Cortex of kidney (tissue), 1 donor: ENCODE measurements around the gene XPNPEP1.

Source experiments
- DNase-seq: peaks from one replicate; lab custom pipeline; 2025; lab: John Stamatoyannopoulos, UW

Gene XPNPEP1

GRCh38 chr10:109863775-109864174 is 59.5 kb downstream of the XPNPEP1 start:
- no peak for DNase-seq

GRCh38 chr10:109862738-109863137 is 60.6 kb downstream of the XPNPEP1 start:
- no peak for DNase-seq

- no peak for DNase-seq
These were observed 61.3 kb downstream of the XPNPEP1 start for GRCh38 chr10:109862041-109862440.

GRCh38 chr10:109861081-109861480 is 62.2 kb downstream of the XPNPEP1 start:
- DNase-seq: no peak

DNA sequence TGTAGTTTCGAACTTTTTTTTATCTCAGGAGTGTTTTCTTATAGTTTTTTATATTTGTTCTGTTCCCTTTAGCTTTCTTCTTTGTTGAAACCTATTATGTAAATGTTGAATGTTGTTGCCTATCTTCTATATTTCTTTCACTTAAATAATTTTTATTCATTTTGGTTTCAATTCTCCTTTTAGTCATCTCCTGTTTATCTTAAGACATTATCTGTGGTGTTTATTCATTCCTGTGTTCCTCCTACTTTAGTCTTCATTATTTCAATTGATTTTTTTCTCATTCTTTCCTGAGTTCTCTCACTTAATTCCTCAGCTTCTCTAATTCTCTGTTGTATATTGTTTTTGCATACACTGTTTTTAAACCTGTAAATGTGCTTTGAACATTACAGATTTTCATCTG is 64.1 kb downstream of the XPNPEP1 start:
- DNase-seq: no peak

DNA sequence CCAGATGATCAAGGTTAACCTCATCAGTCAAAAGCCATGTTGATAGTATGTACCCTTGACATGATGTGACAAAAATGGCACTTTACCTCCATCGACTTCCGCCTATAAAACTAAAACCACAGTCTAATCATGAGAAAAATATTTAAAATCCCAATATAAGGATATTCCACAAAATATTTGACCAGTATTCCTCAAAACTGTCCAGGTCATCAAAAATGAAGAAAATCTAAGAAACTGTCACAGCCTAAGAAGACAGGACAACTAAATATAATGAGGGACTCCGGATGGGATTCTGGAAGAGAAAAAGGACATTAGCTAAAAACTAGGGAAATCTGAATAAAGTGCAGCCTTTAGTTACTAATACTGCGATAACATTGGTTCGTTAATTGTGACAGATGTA is 67.6 kb downstream of the XPNPEP1 start:
- no peak for DNase-seq

DNA sequence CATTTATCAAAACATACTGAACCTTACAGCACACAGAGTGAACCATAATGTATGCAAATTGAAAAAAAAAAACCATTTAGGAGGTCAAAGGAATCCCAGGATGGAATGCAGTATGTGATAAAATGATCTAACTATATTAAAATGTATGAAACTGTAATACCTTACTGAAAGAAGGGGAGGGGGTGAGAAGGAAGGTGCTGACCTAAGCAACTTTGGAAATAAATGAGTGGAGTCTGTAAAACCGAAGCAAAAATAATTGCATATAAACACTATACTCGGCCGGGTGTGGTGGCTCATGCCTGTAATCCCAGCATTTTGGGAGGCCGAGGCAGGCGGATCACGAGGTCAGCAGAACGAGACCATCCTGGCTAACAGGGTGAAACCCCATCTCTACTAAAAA is 69.4 kb downstream of the XPNPEP1 start:
- no peak for DNase-seq

- DNase-seq: no peak
These were observed 70.8 kb downstream of the XPNPEP1 start for GRCh38 chr10:109852475-109853037.

DNA sequence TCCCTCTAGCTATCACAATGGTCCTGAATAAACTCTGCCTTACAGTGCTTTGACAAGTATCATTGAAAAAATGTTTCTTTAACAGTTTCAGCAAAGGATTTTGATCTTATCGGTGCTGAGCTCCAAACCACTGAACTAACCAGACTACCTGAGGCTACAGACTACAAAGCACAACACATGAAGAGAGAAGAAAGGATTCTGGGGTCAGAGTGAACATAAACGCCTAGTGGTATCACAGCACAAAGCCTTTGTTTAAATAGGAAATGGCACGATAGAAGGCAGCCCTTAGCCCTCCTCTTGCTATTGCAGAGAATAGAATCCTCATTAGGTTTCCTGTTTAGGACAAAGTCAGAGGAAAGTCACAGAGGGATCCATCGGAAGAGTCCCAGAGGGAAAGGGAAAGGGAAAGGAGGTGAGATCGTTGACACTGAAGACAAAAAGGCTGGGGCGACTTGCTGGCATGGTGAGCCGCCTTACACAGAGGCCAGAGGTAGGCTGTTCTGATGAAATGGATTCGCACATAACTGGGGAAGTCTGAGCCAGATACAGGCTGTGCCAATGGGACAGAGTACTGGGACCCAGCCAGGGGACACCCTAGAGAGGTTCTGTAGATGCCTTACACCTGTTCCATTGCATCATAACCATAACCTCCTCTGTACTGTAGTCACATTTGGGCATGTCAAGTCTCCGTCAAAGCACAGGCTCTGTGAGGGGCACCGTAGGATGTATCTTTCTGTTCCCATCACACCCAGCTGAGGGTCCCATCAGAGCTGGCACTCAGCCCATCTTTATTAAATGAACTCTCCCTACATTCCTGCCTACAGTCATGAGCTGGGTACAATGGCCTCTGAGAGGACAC is 71.5 kb downstream of the XPNPEP1 start:
- no peak for DNase-seq

DNA sequence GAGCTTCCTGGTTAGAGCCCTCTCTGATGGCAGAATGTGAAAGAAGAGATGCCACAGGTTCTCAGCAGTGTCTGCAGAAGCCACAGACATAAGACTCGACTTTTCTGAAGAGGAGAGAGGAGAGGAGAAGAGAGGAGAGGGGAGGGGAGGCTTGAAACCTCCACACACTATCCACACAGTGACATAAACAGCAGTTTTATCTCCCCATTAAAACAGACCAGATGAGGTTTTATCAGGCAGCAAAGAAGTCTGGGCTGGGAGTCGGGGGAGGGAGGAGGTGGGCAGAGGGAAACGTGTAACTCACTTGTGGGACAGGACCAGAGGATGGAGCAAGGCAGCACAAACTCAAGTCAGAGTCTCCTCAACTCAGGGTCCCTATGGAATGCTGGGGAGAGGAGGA is 76.5 kb downstream of the XPNPEP1 start:
- no peak for DNase-seq

DNA sequence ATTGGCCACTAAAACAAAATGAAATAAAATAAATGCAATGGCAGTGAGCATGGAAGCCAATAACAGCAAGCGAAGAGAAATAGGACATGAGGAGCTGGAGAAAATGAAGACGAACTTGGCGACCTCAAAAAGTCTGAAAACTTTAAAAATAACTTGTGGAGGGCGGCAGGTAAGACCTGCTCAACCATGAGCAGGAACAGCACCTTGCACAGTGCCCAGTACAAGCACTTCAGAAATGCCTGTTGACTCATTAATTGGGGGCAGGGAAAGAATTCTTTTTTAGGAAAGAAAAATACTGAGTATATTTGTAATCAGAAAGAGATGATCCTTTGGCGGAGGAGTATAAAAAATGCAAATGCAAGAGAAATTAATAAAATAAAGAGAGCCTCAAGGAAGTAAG is 78.0 kb downstream of the XPNPEP1 start:
- DNase-seq: no peak

GRCh38 chr10:109838592-109839244 is 84.6 kb downstream of the XPNPEP1 start:
- DNase-seq: no peak

DNA sequence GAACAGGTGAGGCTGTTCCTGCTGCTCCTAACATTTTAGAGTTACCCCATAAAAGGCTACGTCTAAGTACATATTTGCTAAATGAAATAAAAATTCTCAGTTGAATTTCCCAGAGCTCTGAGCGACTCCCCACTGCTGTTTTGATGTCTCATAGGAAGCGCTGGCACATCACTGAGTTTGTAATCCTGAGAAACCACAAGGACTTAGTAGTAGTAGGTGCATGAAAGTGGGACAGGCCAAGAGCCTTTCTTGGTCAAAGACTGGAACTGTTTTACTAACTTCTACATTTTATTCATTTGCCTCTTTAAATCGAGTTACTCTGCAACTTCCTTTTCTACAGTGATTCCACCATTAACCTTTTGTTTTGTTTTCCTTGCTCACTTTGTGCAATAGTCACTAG is 85.9 kb downstream of the XPNPEP1 start:
- no peak for DNase-seq

- no peak for DNase-seq
These were observed 88.1 kb downstream of the XPNPEP1 start for GRCh38 chr10:109835257-109835656.

DNA sequence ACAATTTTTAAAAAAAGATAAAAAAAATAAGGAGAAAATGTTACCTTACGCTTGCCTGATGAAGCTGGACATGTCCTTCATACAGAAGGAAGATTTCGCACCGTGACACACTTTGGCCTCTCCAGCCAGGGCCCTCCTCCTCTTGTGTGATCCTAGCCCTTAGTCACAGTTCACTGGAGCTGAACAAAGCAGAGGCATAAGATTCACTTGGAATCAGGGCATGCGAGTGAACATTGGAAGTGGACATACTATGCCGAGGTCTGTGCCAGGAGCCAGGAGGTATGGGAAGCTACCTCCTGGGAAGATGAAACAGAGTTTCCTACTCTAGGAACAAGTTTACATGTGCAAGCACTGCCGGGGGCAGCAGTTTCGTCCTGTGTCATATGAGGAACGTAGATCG is 91.5 kb downstream of the XPNPEP1 start:
- no peak for DNase-seq

- DNase-seq: no peak
These were observed 99.1 kb downstream of the XPNPEP1 start for GRCh38 chr10:109824206-109824605.

DNA sequence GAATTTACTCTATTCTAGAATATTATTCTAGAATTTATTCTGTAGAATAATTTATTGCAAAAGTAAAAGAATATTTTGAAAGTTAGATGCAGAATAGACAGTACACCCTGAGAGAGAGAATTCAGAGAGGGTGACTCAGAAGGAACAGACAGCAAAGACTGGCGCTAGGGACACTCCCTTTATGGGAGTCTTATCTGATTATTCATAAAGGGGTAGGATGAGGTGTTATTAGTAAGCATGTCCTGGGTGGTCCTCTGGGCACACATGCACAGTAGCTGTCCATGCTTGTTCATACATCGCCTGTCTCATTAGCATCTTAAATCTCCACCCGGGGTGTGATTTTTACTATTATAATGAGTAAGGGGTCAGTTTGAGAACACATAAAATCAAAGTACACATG is 100.1 kb downstream of the XPNPEP1 start:
- no peak for DNase-seq

DNA sequence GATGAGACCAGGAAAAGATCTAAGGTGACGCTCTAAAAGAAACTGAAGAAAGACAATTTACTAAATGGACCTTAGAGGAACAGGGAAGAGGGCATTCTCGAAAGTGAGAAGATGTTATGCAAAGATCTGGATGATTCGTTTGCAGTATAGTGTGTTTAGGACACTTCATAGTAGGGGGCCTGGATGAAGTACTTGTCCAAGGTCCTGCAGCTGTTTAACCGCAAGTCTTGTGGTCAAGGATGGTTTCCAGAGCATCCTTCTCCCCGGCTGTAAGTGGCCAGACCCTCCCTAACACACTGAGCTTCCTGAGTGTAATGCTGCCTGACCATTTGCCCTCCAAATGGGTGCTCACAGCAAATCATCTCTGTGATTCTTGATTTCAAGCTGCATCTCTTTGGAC is 101.6 kb downstream of the XPNPEP1 start:
- DNase-seq: no peak

- no peak for DNase-seq
These were observed 102.5 kb downstream of the XPNPEP1 start for GRCh38 chr10:109820620-109821405.

- DNase-seq: no peak
These were observed 103.5 kb downstream of the XPNPEP1 start for GRCh38 chr10:109819807-109820206.
